T-helper 22 cell (primary cell): Measurements from ENCODE around the gene CTSH.

Source experiments
- DNase-seq: peaks from one replicate; pipeline ENCODE4 v3.0.0-alpha.2; 2020; ENCODE audit warnings: low read depth

The CTSH gene

GRCh38 chr15:78944669-78945407 lies at the start of gene CTSH:
TSS of gene CTSH (minus strand) at chr15:78945046. CDS start at chr15:78944981, 65 bp downstream.
- DNase-seq: peak; percentile 75

- DNase-seq: no peak
Measured at GRCh38 chr15:78993931-78994530, 49.2 kb upstream of the CTSH start.

GRCh38 chr15:78993257-78993930 lies 48.5 kb upstream of the CTSH start:
- no peak for DNase-seq

- DNase-seq: no peak
Measured at GRCh38 chr15:78992416-78993256, 47.8 kb upstream of the CTSH start.

- DNase-seq: no peak
Measured at GRCh38 chr15:78991879-78992278, 47.0 kb upstream of the CTSH start.

GRCh38 chr15:78991476-78991875 lies 46.6 kb upstream of the CTSH start:
- no peak for DNase-seq

GRCh38 chr15:78990278-78990677 lies 45.4 kb upstream of the CTSH start:
- no peak for DNase-seq

- DNase-seq: no peak
Measured at GRCh38 chr15:78989701-78990240, 44.9 kb upstream of the CTSH start.

- DNase-seq: no peak
Measured at GRCh38 chr15:78988361-78988911, 43.6 kb upstream of the CTSH start.

GRCh38 chr15:78987556-78988360 lies 42.9 kb upstream of the CTSH start:
- no peak for DNase-seq

- DNase-seq: no peak
Measured at GRCh38 chr15:78985859-78986475, 41.1 kb upstream of the CTSH start.

- DNase-seq: no peak
Measured at GRCh38 chr15:78984041-78984440, 39.2 kb upstream of the CTSH start.

- DNase-seq: no peak
Measured at GRCh38 chr15:78983146-78983918, 38.5 kb upstream of the CTSH start.

GRCh38 chr15:78982736-78983135 lies 37.9 kb upstream of the CTSH start:
- DNase-seq: no peak

GRCh38 chr15:78981532-78982313 lies 36.9 kb upstream of the CTSH start:
- DNase-seq: no peak

- no peak for DNase-seq
Measured at GRCh38 chr15:78979456-78980320, 34.8 kb upstream of the CTSH start.

GRCh38 chr15:78978601-78979179 lies 33.8 kb upstream of the CTSH start:
- no peak for DNase-seq
